Activated effector memory CD4-positive, alpha-beta T cell treated with Interleukin-2 at 50 U/mL for 16 hours (primary cell): ENCODE measurements around the gene TMPRSS2.

Experiments
- DNase-seq: peaks from one replicate; pipeline ENCODE4 v3.0.0-alpha.2; 2020

TMPRSS2 gene

DNA sequence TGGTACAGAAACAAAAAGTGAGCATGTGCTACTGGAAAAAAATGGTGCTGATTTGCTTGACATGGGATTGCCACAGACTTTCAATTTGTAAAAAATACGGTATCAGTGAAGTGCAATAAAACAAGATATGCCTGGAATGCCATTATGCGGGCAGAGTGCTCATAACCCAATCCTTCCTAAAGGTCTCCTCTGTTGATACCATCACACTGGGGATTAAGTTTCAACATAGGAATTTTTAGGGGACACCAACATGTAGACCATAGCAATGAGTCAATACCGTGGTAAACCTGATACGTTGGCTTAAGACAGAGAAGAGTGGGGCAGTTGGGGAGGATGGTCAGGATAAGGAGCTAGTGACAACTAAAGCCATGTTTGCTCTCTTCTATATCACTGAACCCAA is 61.4 kb downstream of the TMPRSS2 start:
- DNase-seq, result no peak

- no peak for DNase-seq
These were observed 62.5 kb downstream of the TMPRSS2 start for GRCh38 chr21:41445465-41445862.

GRCh38 chr21:41444703-41445464 is 63.1 kb downstream of the TMPRSS2 start:
- no peak for DNase-seq

DNA sequence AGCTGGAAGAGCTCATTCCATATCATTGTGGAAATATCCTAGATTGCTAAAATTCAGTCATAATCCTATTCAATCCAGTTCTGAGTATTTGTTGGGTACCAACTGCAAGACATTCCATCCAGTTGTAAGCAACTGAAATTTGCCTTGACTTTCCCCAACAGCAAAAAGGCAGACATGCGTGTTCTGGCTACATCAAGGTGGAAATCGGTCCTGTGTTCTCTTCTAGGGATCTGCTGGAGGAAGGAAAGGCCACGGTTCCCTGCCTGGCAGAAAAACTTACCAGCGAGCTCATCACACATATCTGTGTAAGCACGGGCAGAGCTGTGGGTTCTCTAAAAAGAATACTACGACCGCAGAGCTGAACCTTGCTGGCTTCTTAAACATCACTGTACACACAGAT is 64.4 kb downstream of the TMPRSS2 start:
- DNase-seq, result no peak

DNA sequence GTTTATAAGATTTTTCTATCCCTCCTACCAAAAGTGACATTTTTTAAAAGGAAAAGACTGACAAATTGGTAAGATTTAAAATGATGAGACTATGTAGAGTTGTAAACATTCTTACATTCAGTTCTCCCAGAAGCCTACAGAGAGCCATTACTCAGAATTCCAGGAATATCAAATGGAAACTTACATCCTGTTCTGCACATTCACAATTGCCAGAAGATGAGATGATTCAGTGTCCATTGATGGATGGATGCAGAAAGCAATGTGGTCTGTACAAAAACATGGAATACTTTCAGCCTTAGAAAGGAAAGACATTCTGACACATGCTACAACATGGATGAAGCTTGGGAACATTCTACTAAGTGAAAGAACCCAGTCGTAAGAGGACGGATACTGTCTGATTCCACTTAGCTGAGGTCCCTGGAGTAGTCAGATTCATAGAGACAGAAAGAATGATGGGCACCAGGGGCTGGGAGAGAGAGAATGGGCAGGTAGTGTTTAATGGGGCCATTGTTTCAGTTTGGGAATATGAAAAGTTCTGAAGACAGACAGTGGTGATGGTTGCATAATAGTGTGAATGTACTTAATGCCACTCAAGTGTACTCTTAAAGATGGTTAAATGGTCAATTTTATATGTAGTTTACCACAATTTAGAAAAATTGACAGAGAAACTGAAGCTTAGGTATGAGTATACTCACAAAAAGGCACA is 65.3 kb downstream of the TMPRSS2 start:
- no peak for DNase-seq

DNA sequence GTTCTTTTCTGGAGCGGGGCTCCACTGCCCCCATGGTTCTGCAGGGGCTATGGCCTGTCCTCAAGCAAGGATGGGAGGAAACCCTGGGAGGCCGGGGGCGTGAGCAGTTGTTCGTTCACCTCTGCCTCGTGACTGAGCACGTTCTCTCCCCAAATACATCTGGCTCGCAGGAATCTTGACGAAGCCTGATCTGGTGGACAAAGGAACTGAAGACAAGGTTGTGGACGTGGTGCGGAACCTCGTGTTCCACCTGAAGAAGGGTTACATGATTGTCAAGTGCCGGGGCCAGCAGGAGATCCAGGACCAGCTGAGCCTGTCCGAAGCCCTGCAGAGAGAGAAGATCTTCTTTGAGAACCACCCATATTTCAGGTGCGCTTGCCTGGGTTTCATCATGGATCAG is 66.4 kb downstream of the TMPRSS2 start:
- DNase-seq, result no peak

DNA sequence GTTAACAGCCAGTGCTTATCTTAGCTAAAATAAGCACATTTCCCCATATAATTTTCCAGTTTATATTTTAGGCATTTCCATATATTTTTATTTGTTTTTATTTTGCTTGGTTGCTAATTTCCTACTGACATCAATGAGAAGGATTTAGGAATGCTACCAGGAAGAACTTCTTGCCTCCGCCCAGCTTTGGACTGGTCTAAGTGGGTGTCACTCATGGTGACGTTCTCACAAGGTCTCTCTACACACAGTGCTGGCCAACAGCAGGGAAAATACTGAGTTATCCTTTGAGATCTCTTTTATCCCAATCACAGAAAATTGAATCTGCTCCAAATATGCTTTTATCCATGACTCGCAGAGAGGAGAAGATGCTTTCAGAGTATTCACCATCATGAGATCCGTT is 68.7 kb downstream of the TMPRSS2 start:
- DNase-seq, result no peak

GRCh38 chr21:41438425-41439113 is 69.4 kb downstream of the TMPRSS2 start:
- DNase-seq, result no peak

- no peak for DNase-seq
These were observed 70.2 kb downstream of the TMPRSS2 start for GRCh38 chr21:41437729-41438128.

GRCh38 chr21:41435706-41436105 is 72.3 kb downstream of the TMPRSS2 start:
- no peak for DNase-seq

DNA sequence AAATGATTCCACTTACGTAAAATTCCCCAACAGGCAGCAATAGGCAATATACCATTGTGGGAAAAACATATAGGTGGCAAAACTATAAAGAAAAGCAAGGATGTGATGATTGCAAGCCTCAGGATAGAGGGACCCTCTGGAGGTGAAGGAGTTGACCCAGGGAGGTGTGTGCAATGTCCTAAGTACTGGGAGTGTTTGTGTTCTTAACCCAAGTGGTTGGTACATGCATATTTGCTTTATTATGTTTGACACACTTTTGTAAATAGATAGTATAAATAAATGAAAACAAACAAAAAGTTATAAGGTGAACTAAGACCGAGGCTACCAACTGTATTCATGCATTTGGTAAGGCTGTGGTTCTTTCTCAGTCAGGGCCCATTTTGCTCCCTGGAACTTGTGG is 74.4 kb downstream of the TMPRSS2 start:
- no peak for DNase-seq

DNA sequence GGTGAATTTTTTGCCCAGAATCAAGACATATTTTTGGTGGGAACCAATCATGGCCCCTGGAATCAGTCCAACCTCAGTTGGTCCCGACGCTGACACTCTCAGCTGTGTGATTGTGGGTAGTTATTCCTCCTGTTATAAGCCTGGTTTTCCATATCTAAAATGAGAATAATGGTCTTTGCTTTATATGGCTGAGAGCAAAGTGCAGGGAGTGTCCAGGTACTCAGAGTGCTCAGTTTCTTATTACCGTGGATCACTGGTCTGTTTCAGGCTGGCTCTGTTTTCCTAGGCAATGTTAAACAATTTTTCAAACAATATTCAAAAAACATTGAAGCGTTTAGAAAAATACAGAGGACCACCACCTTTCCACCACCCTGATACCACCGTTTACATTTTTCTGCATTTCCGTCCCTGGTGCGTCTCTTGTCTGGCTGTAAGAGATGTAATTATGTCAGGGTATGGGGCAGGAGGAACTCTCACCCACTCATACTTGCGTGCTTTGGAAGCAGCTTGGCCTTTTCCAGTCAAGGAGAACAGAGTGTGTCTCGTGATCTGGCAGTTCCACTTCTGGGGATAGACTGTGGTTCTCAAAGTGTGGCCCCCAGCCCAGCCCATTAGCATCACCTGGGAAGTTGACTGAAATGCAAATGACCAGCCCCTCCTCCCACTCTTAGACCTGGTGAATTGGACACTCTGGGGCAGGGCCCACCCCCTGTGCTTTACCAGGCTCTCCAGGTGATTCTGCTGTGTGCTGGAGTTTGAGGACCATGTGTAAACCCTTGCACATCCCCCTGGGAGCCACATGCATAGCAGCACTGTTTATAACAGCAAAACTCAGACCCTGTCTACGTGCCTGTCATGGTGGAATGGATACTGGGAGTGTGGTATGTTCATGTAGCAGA is 75.1 kb downstream of the TMPRSS2 start:
- DNase-seq, result no peak

- DNase-seq, result no peak
These were observed 76.0 kb downstream of the TMPRSS2 start for GRCh38 chr21:41431788-41432548.

DNA sequence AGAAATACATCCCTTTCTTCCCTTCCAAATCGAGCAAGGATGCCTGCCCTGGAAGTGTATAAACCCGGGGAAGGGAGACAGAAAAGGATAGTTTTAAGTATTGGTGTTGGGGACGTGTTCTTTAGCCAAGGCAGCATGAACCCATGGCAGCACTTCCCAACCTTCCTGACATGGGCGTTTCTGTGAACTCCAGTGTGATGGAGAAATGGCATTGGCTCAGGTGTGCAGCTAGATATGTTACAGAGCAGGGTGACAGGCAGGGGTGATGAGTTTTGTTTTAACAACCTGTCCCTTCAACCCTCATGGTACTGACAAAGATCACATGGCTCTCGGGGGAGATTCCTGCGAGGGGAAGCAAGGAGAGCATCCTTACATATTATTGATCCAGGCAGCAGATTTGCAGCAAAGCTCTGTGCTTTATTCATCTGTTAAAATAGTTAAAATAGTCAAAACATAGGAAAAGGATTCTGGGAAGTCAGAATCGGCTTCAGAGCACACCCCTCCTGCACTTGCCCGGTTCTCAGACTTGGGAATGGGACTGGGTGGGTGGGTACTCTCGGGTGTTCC is 78.0 kb downstream of the TMPRSS2 start:
- no peak for DNase-seq

DNA sequence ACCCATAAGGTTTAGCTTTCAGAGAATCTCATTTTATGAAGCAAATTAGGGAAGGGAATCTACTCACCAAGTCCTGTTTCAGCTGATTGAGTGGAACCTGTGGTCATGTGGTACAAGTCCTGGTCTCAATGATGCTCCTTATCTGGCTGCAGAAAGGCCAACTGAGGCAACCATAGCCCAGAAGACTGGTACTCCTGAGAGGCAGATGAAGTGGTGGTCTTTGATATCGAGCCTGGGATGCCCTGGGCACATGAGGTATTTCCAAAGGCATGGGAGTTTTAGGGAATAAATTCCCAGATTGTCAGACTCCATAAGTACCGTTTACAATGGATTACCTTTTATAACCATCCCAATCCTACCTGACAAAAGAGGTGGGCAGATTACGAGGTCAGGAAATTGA is 78.7 kb downstream of the TMPRSS2 start:
- DNase-seq, result no peak

- no peak for DNase-seq
These were observed 79.1 kb downstream of the TMPRSS2 start for GRCh38 chr21:41428847-41429246.

GRCh38 chr21:41428311-41428710 is 79.6 kb downstream of the TMPRSS2 start:
- DNase-seq, result no peak

GRCh38 chr21:41427556-41427955 is 80.4 kb downstream of the TMPRSS2 start:
- no peak for DNase-seq

DNA sequence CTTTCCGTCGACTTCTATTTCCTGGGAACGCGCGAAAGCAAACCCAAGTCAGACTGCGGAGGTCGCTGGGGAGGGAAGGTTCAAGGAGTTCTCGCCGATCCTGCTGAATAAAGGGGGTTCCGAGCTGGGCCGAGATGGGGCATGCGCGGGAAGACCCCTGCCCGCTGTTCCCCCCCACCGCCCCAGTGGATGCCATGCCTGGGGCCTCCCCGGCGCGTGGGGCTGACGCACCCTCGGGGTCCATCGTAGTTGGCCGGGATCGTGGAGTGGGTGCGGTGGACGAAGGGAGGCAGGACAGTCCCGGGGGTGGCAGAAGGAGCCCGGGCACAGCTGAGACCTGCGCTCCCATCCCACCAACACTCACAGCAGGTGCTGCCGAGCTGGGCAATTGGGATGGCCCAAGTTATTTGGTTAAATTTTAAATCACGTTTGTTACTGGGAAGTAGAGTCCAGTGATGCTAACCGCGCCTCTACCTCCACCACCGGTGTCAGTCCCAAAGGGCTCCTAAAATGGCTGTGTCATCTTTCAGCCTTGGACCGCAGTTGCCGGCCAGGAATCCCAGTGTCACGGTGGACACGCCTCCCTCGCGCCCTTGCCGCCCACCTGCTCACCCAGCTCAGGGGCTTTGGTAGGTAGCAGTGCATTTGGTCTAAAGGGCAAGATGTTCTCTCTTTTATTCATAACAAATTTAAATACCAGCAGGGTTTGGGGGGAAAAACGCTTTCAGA is 81.1 kb downstream of the TMPRSS2 start:
- no peak for DNase-seq

DNA sequence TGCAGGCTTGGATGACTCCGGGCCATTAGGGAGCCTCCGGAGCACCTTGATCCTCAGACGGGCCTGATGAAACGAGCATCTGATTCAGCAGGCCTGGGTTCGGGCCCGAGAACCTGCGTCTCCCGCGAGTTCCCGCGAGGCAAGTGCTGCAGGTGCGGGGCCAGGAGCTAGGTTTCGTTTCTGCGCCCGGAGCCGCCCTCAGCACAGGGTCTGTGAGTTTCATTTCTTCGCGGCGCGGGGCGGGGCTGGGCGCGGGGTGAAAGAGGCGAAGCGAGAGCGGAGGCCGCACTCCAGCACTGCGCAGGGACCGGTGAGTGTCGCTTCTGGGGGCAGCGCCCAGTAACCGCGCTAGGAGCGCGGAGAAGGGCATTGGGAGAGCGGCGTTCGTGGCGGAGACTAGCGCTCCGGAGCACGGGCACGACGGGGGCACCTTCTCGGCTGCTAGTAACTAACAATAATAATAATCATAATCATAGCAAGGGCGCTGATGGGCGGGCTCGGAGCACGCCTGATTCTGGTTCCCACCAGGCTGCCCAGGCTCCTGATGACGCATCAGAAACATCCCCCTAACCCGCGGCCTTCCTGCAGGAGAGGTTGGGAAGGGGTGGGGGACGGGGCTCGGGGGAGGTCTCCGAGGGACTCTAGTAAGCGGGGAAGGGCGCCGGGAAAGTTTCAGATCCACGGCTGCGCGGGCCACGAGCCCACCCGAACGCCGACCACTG is 81.8 kb downstream of the TMPRSS2 start, which contains the start of gene MX1:
MX1 (plus strand) TSS at position 286 of the 722 bp plus-strand sequence. CDS start 5,832 bp downstream, outside the sequence.
- DNase-seq, result peak; percentile 84
